GM12873 (cell line): Measurements from ENCODE around the gene CCDC47.

Experiments used
- TF ChIP-seq, protein P1 (sequence below): IDR thresholded peaks from 2 replicates; pipeline ENCODE4 v1.5.1; 2012; ENCODE audit warnings: low read depth, mild to moderate bottlenecking, moderate library complexity, low read length, control low read depth; ENCODE audit not compliant: insufficient read depth; ENCODE audit errors: missing control alignments

The CCDC47 gene

DNA sequence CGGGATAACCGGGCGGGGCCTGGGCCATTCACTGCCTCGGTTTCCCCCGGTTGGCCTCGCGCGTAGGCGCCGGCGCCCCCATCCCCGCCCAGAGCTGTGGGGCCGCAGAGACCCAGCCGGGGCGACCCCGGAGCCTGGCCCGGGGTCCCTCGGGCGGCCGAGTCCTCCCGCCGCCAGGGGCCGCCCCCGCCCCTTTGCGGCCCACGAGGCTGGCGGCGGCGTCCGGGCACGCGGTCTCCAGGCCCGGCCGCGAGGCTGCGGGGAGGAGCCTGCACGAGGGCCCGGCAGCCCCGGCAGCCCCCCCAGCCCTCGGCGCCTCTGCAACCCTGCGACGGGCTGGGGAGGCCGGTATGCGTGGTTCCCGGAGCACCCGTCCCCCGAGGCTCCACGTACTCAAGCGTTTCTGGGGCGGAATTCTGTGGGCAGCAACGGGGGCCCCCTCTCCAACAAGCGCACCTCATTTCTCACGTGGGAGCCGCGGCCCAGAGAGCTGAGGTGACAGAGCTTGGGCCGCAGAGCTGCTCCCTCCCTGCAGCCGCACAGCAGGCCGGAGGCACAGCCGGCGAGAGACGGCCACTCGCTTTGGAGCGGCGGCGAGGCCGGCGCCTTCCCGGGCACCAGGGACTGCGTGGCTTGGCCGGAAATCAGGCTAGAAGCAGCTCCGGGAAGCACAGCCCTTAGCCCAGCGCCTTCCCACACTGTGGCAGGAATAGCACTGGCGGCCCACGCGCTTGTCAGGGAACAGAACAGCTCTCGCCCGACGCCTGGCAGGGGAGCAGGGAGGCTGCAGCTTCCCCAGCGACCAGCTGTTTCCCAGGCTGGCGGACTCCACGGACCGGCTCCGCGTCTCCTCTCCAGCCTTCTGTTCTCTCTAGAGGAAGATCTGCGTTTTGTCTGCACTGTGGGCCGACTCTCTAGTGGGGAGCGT is 72.6 kb downstream of the CCDC47 start:
- TF ChIP-seq, protein P1, sequence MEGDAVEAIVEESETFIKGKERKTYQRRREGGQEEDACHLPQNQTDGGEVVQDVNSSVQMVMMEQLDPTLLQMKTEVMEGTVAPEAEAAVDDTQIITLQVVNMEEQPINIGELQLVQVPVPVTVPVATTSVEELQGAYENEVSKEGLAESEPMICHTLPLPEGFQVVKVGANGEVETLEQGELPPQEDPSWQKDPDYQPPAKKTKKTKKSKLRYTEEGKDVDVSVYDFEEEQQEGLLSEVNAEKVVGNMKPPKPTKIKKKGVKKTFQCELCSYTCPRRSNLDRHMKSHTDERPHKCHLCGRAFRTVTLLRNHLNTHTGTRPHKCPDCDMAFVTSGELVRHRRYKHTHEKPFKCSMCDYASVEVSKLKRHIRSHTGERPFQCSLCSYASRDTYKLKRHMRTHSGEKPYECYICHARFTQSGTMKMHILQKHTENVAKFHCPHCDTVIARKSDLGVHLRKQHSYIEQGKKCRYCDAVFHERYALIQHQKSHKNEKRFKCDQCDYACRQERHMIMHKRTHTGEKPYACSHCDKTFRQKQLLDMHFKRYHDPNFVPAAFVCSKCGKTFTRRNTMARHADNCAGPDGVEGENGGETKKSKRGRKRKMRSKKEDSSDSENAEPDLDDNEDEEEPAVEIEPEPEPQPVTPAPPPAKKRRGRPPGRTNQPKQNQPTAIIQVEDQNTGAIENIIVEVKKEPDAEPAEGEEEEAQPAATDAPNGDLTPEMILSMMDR = no peak

DNA sequence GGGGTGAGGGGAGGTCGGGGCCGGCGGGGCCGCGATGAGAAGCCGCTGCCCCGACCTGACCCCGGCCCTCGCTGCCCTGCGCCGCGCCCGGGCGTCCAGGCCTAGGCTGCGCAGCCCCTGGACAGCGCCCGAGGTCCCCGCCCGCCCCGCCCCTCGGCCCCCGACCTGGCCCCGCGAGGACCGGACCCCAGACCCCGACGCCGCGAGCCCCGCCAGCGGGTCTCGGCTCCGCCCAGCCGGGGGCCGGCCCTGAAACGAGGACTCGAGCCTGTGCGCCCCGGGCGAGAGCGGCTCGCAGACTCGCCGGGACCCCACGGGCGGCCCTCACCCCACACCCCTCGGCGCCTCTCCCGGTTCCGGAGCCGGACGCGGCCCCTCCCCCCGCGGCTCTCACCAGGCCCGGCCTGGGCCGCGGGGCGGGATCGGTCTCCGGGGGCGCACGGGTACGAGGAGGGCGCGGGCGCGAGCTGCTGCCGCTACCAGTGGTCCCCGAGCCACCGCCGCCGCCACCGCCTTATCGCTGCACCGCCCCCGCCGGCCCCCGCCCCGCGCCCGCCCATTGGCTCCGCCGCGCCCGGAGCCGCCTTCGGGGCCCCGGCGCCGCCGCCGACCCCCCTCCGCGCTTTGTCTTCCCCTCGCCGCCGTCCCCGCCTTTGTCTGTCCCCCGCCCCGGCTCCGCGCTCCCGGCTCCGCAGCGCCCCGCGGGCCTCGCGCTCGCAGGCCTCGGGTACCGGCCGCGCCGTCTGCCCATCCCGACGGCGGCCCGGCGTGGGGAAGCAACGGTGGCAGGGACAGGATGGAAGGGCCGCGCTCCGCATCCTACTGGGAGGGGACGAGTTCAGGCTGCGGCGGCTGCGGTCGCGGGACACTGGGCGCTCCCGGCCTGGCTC is 73.5 kb downstream of the CCDC47 start, which contains the start of gene LIMD2:
TSS of gene LIMD2 (minus strand) at position 488 of the 890 bp plus-strand sequence. CDS start 827 bp downstream, outside the sequence.
- TF ChIP-seq, protein P1 = no peak

DNA sequence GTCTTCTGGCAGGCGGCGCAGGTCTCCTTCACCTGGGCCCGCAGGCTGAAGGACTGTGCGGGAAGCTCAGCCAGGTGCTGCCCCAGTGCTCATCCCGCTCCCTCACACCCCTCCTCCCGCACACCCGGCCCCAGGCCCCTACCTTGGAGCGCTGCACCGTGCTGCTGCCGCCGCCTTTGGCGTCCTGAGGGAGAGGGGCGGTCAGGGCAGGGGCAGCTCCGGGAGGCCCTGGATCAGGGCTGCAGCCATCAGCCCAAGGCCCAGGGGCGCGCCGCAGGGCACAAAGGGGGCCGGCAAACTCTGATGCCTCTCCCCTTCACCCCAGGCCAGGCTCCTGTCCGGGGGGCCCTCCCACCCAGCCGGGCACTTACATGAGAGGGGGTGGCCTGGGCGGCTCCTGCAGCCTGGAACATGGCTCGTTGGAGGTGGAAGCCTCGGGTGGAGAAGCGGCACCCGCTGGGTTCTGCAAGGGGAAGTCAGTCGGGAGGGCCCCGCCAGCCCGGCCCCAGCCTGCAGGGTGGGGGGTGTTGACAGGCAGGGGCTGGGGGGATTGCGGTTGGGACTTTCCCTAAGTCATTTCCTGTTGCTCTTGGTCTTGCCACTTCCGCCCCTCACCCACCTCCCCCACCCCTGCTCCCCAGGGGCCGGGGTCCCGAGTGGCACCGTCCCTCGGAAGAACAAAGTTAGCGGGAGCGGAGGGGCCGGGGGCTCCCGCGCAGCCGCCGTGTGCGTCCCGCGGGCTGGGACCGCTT is 74.3 kb downstream of the CCDC47 start:
- TF ChIP-seq, protein P1 = no peak

DNA sequence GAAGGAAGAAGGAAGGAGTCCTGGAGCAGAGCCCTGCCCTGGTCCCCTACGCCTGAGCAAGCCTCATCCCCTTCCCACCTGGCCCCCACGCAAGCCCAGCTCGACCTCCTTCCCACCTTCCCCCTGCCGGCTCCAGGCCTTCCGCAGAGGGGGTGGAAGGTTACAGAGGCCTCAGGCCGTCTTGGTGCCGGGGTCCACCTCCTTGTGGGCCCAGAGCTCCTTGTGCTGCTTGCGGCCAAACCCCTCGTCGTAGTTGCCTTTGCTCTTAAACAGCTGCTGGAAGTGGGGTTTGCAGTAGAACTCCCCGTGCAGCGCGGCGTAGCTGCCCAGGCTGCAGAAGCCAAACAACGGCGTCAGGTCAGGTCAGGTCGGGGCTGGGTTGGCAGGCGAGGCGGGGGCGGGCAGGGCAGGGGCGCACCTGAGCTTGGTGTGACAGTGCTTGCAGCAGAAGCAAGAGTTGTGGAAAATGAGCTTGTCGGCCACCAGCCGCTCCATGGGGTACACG is 75.0 kb downstream of the CCDC47 start:
- TF ChIP-seq, protein P1 = no peak

DNA sequence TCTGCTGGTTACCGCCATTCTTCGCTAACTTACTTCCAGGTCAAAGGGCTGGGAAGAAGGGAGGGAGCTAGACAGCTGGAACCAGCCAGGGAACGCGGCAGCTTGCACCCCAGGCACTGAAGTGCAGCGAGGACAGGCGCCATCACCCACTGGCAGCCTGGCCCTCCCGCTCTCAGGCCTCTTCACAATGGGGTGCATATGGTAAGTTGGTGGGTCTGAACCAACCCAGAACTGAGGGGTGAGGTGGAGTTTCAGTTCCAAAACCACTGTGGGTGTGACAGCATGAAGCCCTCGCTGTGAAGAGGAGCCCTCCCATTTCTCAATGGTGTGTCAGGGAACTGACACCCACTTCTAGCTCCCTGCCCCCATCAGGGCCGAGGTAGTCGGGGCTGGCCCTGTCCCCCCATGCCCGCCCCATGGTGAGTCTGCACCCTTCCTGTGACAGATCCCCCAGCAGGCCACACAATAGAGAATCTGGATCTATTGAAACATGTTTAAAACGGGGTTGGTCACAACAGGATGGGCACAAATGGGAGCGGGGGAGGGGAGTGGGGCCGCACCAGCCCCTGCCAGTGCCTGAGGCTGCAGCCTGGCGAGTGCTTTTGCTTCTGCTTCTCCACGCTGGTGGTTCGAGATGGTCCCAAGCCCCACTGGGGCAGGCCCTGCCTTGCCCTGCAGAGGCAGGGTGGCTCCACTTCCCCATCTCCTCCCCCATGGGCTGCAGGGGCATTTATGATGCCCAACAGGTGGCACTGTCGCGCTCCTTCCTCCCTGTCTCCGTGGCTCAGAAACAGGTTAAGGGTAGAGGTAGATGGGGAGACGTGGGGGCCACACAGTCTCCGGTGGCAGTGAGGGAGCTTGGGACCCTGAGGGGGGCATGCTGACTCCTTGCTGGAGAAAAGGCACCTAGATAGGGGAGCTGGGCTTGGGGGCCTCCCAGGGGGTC is 75.8 kb downstream of the CCDC47 start:
- TF ChIP-seq, protein P1 = peak; percentile 84

DNA sequence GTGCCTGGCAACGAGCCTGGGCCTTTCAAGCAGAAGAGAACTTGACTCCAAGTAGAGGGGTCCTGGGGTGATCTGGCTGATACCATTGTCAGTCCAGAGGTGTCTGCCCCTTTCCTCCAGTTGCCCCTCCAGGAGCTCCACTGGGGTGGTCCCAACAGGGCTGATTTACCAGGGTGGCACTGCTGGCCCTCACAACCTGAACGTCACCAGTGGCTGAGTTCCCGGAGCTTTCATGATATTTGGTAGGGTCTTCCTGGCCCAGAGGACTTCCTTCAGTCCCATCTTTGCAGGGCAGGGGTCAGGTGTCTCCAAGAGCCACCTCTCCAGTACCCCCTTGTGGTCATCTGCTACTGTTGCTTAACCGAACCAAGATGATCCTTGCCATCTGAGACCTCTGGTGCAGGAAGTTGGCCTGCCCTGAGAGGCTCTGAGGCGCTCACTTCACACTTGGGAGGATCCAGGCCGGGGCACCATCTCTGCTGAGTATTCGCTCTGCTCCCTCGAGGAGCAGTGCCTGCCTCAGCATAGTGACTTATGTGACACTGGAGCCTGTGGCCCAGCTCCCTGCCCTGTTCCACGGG is 76.9 kb downstream of the CCDC47 start:
- TF ChIP-seq, protein P1 = peak; percentile 61
